Muscle layer of colon (tissue), 2 donors: ENCODE results near the gene SLC9A7.
"Not testable (repeated sequence)": the region's sequence is repeated elsewhere in the genome, so short reads cannot be mapped to it uniquely, and the experiment has no call there.

Source experiments
- H3K27ac ChIP-seq: one replicate; pipeline ENCODE4 v1.7.0; 2013; ENCODE audit warnings: low read depth, mild to moderate bottlenecking, low read length, moderate library complexity
- H3K27me3 ChIP-seq, 2 donors: one replicate each; pipeline ENCODE4 v1.7.0; 2013; ENCODE audit warnings: low read length in 2 of 2, mild to moderate bottlenecking in 2 of 2; ENCODE audit not compliant: insufficient read depth in 2 of 2, control insufficient read depth in 1 of 2
- H3K36me3 ChIP-seq: one replicate; pipeline ENCODE4 v1.7.0; 2013; ENCODE audit warnings: mild to moderate bottlenecking, low read length; ENCODE audit not compliant: insufficient read depth
- H3K4me1 ChIP-seq: one replicate; pipeline ENCODE4 v1.7.0; 2013; ENCODE audit warnings: mild to moderate bottlenecking, low read length; ENCODE audit not compliant: insufficient read depth
- H3K4me3 ChIP-seq, 2 donors: one replicate each; pipeline ENCODE4 v1.7.0; 2013; ENCODE audit warnings: low read length in 2 of 2, low read depth in 1 of 2, mild to moderate bottlenecking in 1 of 2, moderate library complexity in 1 of 2
- H3K9ac ChIP-seq: one replicate; pipeline ENCODE4 v1.7.0; 2013; ENCODE audit warnings: low read length
- H3K9me3 ChIP-seq: one replicate; pipeline ENCODE4 v1.7.0; 2013; ENCODE audit warnings: mild to moderate bottlenecking, low read length
- donor health status: abdominal sarcoma.
- donor health status: Adenocarcinoma of cecum.

SLC9A7 gene

DNA sequence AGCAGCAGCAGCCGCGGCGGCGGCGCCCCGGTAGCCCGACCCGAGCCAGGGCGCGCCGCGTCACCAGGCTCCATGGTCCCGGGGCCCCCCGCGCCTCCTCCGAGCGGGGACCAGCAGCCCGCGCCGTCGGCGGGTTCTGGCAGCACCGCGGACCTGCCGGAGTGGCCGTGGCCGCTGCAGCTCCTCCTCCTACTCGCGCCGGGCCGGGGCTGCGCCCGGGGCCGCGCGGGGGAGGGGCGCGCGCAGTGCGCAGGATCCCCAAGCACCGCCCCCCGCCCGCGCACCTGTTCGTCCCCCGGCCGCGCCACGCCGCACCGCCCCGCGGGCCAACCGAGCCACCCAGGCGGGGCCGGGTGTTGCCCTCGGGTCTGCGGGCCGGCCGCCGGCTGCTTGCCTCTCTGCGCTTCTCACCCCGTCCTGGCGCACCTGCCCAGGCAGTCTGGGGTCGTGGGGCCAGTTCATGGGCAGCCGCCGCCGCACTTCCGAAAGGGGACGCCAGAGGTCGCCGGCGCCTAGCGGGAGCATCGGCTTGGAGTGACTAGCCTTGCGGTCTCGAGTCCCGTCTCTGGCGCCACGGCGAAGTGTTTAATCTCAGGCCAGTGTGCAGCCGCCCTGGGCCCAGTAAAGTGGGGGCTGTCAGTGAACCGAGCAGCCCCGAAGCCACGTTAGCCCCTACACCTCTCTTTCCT, at the start of gene SLC9A7:
Gene SLC9A7, minus strand, starts transcription at position 163 of the 689 bp plus-strand sequence. Its CDS starts 89 bp downstream, at position 74.
- peaks cover 6% of the 10 kb centered on the region for H3K4me1 ChIP-seq
- no peak within 1 kb of the TSS for H3K27ac ChIP-seq
- H3K27me3 ChIP-seq, result no peaks in the 10 kb centered on the region

DNA sequence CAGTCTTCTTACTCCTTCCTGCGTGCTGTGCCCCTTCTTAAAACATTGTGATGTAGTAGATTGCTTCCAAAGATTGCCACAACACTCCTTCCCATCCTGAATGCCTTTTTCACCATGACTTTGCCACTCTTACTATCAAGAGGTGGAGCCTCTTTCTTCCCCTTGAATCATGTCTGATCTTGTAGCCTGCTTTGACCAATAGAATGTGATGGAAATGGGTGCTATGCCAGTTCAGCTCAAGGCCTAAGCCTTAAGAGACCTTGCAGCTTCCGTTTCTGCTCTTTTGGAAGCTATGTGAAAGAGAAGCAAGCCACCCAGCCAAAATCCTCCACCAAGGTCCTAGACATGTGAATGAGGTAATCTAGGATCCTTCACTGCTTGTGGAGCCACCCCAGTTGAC, 46.4 kb upstream of the SLC9A7 start:
- Histone ChIP-seq H3K9ac (no peak overlapping the region), H3K4me1 (no peaks in the 10 kb centered on the region), H3K27ac (no peak overlapping the region), H3K36me3 (no peaks in the 10 kb centered on the region), H3K9me3 (no peaks in the 10 kb centered on the region), H3K27me3 (no peaks in the 10 kb centered on the region), H3K4me3 (no peak overlapping the region)

More for the DNA sequence above, at the start of gene SLC9A7:
- Histone ChIP-seq H3K9me3 (no peaks in the 10 kb centered on the region), H3K9ac (no peak within 1 kb of the TSS), H3K36me3 (no peaks in the 10 kb centered on the region), H3K4me3 (peak within 1 kb of the TSS; percentile 46 to 47)

DNA sequence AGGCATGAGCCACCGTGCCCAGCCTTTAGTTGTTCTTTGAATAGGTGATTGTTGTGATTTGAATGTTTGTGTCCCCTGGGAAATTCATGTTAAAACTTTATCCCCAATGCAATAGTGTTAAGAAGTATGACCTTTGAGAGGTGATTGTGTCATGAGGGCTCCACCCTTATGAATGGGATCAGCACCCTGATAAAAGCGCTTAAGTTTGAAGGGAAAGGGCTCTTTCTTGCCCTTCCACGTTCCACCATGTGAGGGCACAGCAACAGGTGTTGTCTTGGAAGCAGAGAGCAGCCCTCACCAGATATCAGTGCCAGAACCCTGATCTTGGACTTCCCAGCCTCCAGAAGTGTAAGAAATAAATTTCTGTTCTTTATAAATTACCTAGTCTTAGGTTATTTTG, 44.2 kb upstream of the SLC9A7 start:
- H3K4me1 ChIP-seq, result no peaks in the 10 kb centered on the region
- H3K4me3 ChIP-seq, result no peak overlapping the region
- no peaks in the 10 kb centered on the region for H3K27me3 ChIP-seq
- no peak overlapping the region for H3K27ac ChIP-seq
- H3K36me3 ChIP-seq, result no peaks in the 10 kb centered on the region
- no peaks in the 10 kb centered on the region for H3K9me3 ChIP-seq
- no peak overlapping the region for H3K9ac ChIP-seq

DNA sequence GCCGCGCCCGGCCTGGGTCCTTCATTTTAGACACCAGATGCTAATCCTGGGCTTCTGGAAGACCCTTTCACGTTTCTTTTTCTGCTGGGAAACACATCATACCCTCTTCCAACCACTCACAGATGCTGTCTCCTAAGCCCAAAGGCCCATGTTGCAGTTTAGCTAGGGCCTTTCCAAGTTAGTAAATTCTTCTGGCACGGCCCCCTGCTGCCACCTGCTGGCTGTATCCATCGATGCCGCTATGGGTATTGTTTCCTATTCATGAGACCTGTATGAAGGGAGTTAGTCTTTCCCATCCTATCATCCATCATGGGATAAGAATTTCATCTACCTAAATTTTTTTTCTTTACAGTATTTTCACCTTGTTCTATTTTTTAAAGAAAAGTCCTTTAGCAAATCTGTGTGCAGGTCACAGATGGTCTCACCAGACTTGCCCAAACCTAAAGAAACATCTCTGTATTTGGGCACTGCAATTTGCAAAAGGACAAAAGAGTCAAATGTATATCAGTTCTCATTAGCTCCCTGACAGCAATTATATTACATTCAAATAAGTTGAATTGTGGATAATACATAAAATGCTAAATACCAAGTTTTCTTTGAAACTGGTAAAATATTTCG, 37.8 kb upstream of the SLC9A7 start:
- H3K4me3 ChIP-seq, result no peak overlapping the region
- H3K4me1 ChIP-seq, result no peaks in the 10 kb centered on the region

DNA sequence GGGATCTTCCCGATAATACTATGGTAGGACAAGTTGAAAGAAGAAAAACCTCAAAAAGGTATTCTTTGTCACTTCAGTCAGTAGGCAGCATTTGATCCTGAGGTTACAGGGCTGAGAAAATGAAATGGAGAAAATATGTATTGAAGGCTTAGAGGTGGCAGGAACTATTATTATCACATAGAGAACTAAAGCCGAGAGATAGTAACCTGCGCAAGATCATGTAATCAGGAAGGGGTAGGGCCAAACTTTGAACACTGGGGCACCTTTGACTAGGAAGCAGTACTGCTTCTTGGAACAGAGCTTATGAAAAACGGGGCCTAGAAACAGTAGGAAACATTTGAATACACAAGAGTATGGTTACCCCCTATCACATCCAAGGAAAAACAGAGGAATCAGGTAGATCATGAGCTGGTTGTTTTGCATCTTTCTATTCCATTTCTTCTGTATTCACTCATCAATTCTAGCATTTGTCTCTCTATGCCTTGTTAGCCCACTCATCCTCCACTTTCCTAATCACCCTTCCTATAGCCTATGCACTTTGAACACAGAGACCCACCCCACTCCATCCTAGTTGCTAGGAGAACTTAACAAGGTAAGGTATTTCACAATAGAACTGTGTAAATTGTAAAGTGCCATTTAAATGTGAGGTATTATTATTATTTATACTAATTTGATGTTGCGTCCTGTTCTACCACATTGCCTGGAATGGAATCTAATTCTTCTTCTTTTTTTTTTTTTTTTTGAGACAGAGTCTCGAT, 34.6 kb upstream of the SLC9A7 start:
- no peak overlapping the region for H3K27ac ChIP-seq
- no peak overlapping the region for H3K4me3 ChIP-seq
- H3K27me3 ChIP-seq, result no peaks in the 10 kb centered on the region
- H3K9ac ChIP-seq, result no peak overlapping the region
- H3K36me3 ChIP-seq, result no peaks in the 10 kb centered on the region
- H3K4me1 ChIP-seq, result no peaks in the 10 kb centered on the region
- no peaks in the 10 kb centered on the region for H3K9me3 ChIP-seq

More for the DNA sequence above, 37.8 kb upstream of the SLC9A7 start:
- Histone ChIP-seq H3K27ac (no peak overlapping the region), H3K36me3 (no peaks in the 10 kb centered on the region), H3K27me3 (no peaks in the 10 kb centered on the region), H3K9ac (no peak overlapping the region), H3K9me3 (no peaks in the 10 kb centered on the region)

DNA sequence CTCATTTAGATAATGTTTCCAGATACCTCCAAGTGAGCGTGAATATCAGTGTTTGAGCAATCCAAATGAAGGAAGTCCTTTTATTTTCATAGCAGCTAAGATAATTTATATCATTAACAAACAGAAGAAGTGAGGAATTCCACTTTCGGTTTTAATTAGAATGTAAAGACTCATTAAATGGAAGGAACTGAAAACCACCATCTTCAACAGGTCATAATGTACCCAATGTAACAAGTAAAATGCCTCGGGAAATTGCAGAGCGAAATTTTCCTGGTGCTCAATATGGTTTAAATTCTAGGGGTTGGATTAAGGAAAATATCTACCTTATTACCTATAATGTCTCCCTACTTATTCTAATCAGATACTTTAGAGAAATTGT, 33.9 kb upstream of the SLC9A7 start:
- Histone ChIP-seq H3K27me3 (no peaks in the 10 kb centered on the region), H3K4me1 (no peaks in the 10 kb centered on the region), H3K36me3 (no peaks in the 10 kb centered on the region), H3K27ac (no peak overlapping the region), H3K4me3 (no peak overlapping the region), H3K9ac (no peak overlapping the region), H3K9me3 (no peaks in the 10 kb centered on the region)

DNA sequence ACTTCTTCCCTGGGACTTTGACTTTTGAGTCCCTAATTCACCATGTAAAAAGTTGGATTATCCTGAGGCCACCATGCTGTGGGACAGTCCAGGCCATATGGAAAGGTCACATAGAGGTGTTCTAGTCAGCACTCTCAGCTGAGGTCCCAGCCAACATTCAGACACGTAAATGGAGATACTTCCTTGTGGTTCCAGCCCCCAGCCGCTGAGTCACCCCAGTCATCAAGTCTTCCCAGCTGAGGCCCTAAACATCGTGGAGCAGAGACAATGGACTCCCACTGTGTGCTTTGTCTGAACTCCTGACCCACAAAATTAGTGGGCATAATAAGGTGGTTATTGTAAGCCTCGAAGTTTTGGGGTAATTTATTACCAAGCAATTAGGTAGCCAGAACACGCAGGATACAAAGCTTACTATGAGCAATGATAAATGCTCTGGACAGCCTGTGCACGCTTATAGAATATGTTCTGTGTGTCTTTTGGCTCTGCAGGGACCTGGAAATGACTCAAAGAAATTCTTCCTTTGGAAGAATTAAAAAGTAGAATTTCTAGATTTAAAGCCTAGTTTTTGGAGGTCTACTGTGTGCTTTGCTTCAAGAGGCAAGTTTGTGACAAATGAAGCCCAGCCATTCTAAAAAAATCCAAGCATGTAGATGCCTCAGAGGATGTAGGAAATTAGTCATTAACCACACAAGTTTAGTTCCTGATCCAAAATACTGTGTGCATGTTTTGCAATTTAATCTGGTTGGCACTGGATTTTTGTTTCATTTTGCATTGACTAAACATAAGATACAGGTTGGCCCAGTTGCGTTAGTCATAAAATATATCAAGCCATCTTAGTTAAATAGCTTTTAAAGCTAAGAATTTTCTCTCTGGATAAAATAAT, 33.2 kb upstream of the SLC9A7 start:
- no peaks in the 10 kb centered on the region for H3K27me3 ChIP-seq
- no peak overlapping the region for H3K4me3 ChIP-seq
- H3K27ac ChIP-seq, result no peak overlapping the region
- H3K36me3 ChIP-seq, result no peaks in the 10 kb centered on the region
- no peaks in the 10 kb centered on the region for H3K4me1 ChIP-seq
- H3K9ac ChIP-seq, result no peak overlapping the region
- no peaks in the 10 kb centered on the region for H3K9me3 ChIP-seq

DNA sequence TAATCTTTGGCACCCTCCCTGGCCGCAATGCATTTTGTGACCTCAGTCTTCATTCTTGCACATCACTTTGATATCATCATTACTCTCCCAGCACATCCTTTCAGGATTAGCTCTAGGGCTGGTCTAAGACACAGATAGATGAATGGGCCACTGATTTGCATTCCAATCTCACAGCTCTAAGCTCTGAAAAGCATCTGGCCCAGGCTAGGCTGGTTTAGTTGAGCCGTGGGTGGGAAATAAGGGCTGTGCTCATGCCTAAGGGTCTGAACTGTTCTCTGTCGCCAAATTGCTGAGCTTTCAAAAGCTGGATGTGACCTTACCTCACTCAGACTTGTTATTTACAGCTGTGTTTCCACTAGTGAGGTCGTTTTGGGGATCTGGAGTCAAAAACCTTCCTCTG, 30.0 kb upstream of the SLC9A7 start:
- H3K27ac ChIP-seq, result no peak overlapping the region
- H3K4me3 ChIP-seq, result no peak overlapping the region
- H3K9ac ChIP-seq, result no peak overlapping the region
- no peaks in the 10 kb centered on the region for H3K27me3 ChIP-seq
- H3K4me1 ChIP-seq, result no peaks in the 10 kb centered on the region
- H3K36me3 ChIP-seq, result no peaks in the 10 kb centered on the region
- H3K9me3 ChIP-seq, result no peaks in the 10 kb centered on the region

DNA sequence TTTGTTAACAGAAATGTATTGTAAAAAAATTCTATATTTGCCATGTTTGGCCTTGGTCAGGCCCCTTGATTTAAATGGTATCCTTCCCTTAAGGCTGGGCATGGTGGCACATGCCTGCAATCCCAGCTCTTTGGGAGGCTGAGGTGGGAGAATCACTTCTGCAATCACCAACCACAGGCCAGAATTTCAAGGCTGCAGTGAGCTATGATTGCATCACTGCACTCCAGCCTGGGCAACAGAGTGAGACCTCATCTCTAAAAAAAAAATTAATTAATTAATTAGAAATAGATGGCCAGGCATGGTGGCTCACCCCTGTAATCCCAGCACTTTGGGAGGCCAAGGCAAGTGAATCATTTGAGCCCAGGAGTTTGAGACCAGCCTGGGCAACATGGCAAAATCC, 25.5 kb upstream of the SLC9A7 start:
- not testable (repeated sequence) for H3K4me3 ChIP-seq, H3K27ac ChIP-seq, H3K9ac ChIP-seq, H3K4me1 ChIP-seq, H3K36me3 ChIP-seq, H3K9me3 ChIP-seq, H3K27me3 ChIP-seq

DNA sequence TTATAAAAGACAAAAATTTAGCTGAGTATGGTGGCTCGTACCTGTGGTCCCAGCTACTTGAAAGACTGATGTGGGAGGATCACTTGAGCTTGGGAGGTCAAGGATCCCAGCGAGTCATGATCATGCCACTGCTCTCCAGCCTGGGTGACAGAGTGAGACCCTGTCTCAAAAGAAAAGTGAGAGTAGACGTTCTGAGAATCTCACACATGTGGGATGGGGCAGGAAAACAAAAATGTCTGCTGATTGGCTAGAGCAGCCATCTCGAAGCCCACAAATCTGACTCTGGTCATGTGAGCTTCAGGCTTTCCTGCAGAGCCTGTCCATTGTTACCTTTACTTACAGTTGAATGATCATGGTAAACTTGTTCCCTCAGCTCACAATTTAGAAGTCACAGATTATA, 23.1 kb upstream of the SLC9A7 start:
- H3K4me1 ChIP-seq, result no peaks in the 10 kb centered on the region
- H3K36me3 ChIP-seq, result no peaks in the 10 kb centered on the region
- no peak overlapping the region for H3K9ac ChIP-seq
- H3K27ac ChIP-seq, result no peak overlapping the region
- no peaks in the 10 kb centered on the region for H3K9me3 ChIP-seq
- H3K27me3 ChIP-seq, result peaks cover 6 to 7% of the 10 kb centered on the region in 2 donors
- no peak overlapping the region for H3K4me3 ChIP-seq
